Esophagus muscularis mucosa (tissue), 4 donors: ENCODE measurements around the gene CTSO.

Experiments
- EP300 ChIP-seq: sonication (generic); formaldehyde crosslinking; IDR thresholded peaks from one replicate; pipeline ENCODE4 v1.6.1; 2017; ENCODE audit warnings: antibody characterized with exemption
- POLR2AphosphoS5 ChIP-seq, 2 donors: sonication (generic); formaldehyde crosslinking; IDR thresholded peaks; one replicate each; pipeline ENCODE4 v1.6.1; 2017; ENCODE audit warnings: antibody characterized with exemption in 2 of 2
- TF ChIP-seq, protein P1 (sequence below), 3 experiments: fragments of 200-600 bp in 2 of 3; fragments of 450-650 bp in 1 of 3; sonication (generic) in 2 of 3; IDR thresholded peaks; one replicate each; pipeline ENCODE4 v1.5.1; 2017 to 2019; ENCODE audit warnings: antibody characterized with exemption in 3 of 3, mild to moderate bottlenecking in 2 of 3, moderate library complexity in 1 of 3

- TF ChIP-seq, protein P1, sequence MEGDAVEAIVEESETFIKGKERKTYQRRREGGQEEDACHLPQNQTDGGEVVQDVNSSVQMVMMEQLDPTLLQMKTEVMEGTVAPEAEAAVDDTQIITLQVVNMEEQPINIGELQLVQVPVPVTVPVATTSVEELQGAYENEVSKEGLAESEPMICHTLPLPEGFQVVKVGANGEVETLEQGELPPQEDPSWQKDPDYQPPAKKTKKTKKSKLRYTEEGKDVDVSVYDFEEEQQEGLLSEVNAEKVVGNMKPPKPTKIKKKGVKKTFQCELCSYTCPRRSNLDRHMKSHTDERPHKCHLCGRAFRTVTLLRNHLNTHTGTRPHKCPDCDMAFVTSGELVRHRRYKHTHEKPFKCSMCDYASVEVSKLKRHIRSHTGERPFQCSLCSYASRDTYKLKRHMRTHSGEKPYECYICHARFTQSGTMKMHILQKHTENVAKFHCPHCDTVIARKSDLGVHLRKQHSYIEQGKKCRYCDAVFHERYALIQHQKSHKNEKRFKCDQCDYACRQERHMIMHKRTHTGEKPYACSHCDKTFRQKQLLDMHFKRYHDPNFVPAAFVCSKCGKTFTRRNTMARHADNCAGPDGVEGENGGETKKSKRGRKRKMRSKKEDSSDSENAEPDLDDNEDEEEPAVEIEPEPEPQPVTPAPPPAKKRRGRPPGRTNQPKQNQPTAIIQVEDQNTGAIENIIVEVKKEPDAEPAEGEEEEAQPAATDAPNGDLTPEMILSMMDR (IDR thresholded peaks at IDR 0.05): no peak
- TF ChIP-seq POLR2AphosphoS5 (IDR thresholded peaks at IDR 0.05) (no peak), EP300 (no peak)
Measured at GRCh38 chr4:155875878-155876277, 77.8 kb downstream of the CTSO start.
